HFFc6 (cell line): ENCODE measurements around the gene LRCOL1. TPM values are rescaled to one million over a fixed set of nuclear protein-coding genes. Genes with fewer than 3 reads are reported as not detected.

ENCODE experiments used
- DNase-seq: peaks from one replicate; pipeline ENCODE4 v3.0.0-alpha.2; 2018
- H3K27ac Mint-ChIP-seq: 2 replicates; pipeline ENCODE4 v1.8.0; 2020; ENCODE audit warnings: mild to moderate bottlenecking, mixed read lengths
- H3K27me3 Mint-ChIP-seq: 2 replicates; pipeline ENCODE4 v1.8.0; 2021; ENCODE audit warnings: mild to moderate bottlenecking, moderate library complexity, mixed read lengths; ENCODE audit not compliant: insufficient read depth
- H3K36me3 Mint-ChIP-seq: 2 replicates; pipeline ENCODE4 v1.8.0; 2021; ENCODE audit warnings: low read depth, mixed read lengths
- H3K4me1 Mint-ChIP-seq: 2 replicates; pipeline ENCODE4 v1.8.0; 2020; ENCODE audit warnings: low read depth, mixed read lengths
- H3K4me3 Mint-ChIP-seq: 2 replicates; pipeline ENCODE4 v1.8.0; 2020; ENCODE audit warnings: mild to moderate bottlenecking, moderate library complexity, mixed read lengths
- H3K9me3 Mint-ChIP-seq: 2 replicates; pipeline ENCODE4 v1.8.0; 2020; ENCODE audit warnings: mild to moderate bottlenecking, mixed read lengths
- CTCF ChIP-seq: fragments of 200-600 bp; sonication (generic); IDR thresholded peaks from 2 replicates; pipeline ENCODE4 v1.5.0; 2021; ENCODE audit warnings: antibody characterized with exemption, mild to moderate bottlenecking
- total RNA-seq, 6 experiments: library from RNA; stranded (reverse); fragmentation: NEBNext Ultra II Directional; extraction: Animal tissue kit (Norgen Biotek cat#: 25700); gene quantifications; 2 replicates in 1 of 6; 3 replicates in 5 of 6; pipeline ENCODE4 v1.2.3, GENCODE V29; 2021

Gene LRCOL1
- total RNA-seq, 6 experiments from 2014 or later, result 0.23 to 1.00 (median 0.52) TPM

GRCh38 chr12:132560364-132560613 is 50.1 kb downstream of the LRCOL1 start:
- Mint-ChIP-seq H3K36me3 (no peaks in the 10 kb centered on the region; the same call in 1 of the 2 replicates), H3K27me3 (peaks cover 4% of the 10 kb centered on the region)

DNA sequence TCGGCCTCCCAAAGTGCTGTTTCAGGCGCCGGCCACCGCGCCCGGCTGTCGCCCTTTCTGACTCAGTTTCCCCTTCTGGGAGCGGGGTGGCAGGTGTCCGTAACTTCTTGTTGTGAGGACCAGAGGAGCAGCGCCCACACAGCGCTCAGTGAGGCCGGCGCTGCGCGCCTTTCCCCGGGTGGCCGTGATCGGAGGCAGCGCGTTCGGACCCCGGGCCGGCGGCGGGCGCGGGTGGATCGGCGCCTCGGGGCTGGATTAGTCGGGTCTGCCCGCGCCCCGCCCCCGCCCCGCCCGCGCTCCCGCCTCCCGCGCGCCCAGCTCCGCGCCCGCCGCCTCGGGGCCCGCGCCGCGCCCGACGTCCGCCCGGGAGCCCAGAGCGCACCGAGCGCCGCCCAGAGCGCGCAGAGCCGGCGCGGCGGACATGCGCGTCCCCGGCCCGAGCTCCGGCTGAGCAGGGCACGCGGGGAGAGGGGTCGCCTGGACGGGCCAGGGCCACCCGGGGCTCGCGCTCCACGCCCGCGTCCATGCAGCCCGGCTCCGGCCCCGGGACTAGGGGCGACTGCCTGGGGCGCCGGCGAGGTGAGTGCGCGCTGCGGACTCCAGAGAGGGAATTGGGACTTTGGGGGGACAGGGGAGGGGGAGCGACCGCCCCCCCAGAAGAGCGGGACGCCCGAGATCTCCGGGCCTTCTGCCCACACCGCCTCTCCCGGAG is 50.6 kb downstream of the LRCOL1 start:
- no peak for TF ChIP-seq CTCF
- peak; percentile 2 for DNase-seq
- H3K9me3 Mint-ChIP-seq, result no peaks in the 10 kb centered on the region
- H3K27me3 Mint-ChIP-seq, result peaks cover 2% of the 10 kb centered on the region; the same call in 1 of the 2 replicates
- no peaks in the 10 kb centered on the region for H3K4me1 Mint-ChIP-seq
- no peak overlapping the region for H3K27ac Mint-ChIP-seq
- peak overlapping the region; percentile 66 for H3K4me3 Mint-ChIP-seq
- H3K36me3 Mint-ChIP-seq, result no peaks in the 10 kb centered on the region; the same call in 1 of the 2 replicates

More at GRCh38 chr12:132560364-132560613, 50.1 kb downstream of the LRCOL1 start:
- Mint-ChIP-seq H3K27ac (no peak overlapping the region), H3K4me3 (peak overlapping the region; percentile 62; the same call in 1 of the 2 replicates), H3K4me1 (no peaks in the 10 kb centered on the region), H3K9me3 (no peaks in the 10 kb centered on the region)
- no peak for DNase-seq
- no peak for TF ChIP-seq CTCF

DNA sequence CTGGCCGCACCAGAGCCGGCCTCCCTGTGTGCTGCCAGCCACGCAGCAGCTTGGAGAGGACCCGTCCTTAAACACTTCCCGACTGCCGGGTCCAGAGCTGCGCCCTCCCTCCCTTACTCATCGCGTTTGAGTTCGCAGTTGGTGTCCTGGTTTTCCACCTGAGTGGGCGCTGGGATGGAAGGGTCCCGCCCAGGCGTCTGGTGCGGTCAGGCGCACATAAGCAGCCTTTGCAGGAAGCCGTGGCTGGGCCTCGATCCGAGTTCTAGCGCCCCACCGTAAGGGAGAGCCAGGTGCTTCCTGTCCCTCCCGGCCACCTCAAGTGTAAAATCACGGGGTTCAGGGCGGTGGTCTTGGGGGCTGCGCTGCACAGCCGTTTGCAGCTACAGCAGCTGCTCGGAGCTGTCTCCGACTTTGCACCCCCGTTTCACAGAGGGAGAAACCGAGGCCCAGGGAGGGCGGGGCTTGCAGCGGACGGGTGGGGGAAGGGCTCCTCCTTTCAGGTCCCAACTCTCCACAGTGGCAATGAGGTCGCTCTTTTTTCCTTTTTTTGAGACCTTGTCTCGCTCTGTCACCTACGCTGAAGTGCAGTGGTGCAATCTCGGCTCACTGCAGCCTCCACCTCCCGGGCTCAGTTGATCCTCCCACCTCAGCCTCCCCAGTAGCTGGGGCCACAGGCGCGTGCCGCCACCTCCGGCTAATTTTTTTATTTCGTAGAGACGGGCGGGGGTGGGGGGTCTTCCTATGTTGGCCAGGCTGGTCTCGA is 51.3 kb downstream of the LRCOL1 start:
- Mint-ChIP-seq H3K27ac (no peak overlapping the region), H3K4me3 (peak overlapping the region; percentile 66), H3K36me3 (no peaks in the 10 kb centered on the region; the same call in 1 of the 2 replicates), H3K4me1 (no peaks in the 10 kb centered on the region), H3K27me3 (peaks cover 5% of the 10 kb centered on the region; the same call in 1 of the 2 replicates), H3K9me3 (no peaks in the 10 kb centered on the region)
- TF ChIP-seq CTCF, result no peak
- DNase-seq, result no peak

GRCh38 chr12:132558042-132558856 is 52.1 kb downstream of the LRCOL1 start:
- no peaks in the 10 kb centered on the region; the same call in 1 of the 2 replicates for H3K36me3 Mint-ChIP-seq
- DNase-seq, result no peak
- H3K27ac Mint-ChIP-seq, result no peak overlapping the region
- no peak overlapping the region; the same call in 1 of the 2 replicates for H3K4me3 Mint-ChIP-seq
- no peaks in the 10 kb centered on the region for H3K9me3 Mint-ChIP-seq
- no peaks in the 10 kb centered on the region for H3K4me1 Mint-ChIP-seq
- no peak for TF ChIP-seq CTCF
- peaks cover 5% of the 10 kb centered on the region; the same call in 1 of the 2 replicates for H3K27me3 Mint-ChIP-seq

DNA sequence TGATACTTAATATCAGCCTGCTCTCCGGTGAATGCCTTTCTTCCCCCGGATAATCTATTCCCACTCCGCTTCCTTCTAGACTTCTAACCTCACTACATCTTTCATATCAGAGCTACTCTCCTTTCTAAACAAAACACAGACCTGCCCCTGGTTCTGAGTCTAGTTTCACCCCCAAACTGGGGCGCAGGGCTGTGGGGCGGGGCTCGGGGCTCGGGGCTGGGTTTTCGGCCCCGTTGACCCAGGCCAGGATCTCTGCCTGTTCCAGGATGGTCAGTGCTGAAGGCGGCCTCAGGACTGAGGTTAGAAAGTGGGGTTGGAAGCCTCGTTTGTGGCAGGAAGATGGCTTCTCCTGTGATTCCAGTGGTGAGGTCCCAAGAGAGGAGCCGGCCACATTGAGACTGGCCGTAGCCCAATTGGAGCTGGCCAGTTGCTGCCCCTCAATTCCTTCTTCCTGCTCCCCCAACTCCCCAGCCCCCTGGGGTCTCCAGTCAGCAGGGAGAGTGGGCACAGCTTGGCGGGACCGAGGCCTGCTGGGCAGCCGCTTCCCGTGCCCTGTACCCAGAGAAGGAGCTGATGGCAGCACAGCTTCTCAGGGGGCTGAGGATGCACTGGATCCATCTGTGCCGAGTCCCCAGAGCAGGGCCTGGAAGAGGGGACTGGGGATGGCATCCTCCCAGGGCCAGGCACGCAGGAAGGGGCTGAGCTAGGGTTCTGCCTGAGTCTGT is 52.9 kb downstream of the LRCOL1 start:
- no peak for DNase-seq
- H3K27ac Mint-ChIP-seq, result no peak overlapping the region
- no peaks in the 10 kb centered on the region for H3K9me3 Mint-ChIP-seq
- H3K27me3 Mint-ChIP-seq, result peaks cover 5% of the 10 kb centered on the region; the same call in 1 of the 2 replicates
- H3K4me1 Mint-ChIP-seq, result no peaks in the 10 kb centered on the region
- no peak for TF ChIP-seq CTCF
- no peaks in the 10 kb centered on the region for H3K36me3 Mint-ChIP-seq
- H3K4me3 Mint-ChIP-seq, result no peak overlapping the region
